Measurements from ENCODE around the gene CD70.
"Not testable (repeated sequence)": the region's sequence is repeated elsewhere in the genome, so short reads cannot be mapped to it uniquely, and the experiment has no call there.

DNA sequence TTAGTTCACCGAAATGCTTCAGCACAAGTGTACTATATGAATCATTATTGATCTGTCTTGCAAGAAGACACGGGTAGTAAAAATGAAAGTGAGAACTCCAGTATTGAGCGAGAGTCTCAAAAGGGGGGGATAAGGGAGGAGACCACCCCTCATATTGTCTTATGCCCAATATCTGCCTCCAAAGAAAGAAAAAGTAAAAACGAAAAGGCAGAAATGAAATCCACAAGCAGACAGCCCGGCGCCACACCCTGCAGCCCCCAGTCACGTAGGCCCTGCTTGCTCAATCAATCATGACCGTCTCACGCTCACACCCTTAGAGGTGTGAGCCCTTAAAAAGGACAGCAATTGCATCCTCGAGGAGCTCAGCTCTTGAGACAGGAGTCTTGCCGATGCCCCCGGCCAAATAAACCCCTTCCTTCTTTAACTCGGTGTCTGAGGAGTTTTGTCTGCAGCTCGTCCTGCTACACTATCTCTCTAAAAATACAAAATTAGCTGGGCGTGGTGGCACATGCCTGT lies 10.6 kb upstream of the CD70 start:
- TF ChIP-seq, protein P1, sequence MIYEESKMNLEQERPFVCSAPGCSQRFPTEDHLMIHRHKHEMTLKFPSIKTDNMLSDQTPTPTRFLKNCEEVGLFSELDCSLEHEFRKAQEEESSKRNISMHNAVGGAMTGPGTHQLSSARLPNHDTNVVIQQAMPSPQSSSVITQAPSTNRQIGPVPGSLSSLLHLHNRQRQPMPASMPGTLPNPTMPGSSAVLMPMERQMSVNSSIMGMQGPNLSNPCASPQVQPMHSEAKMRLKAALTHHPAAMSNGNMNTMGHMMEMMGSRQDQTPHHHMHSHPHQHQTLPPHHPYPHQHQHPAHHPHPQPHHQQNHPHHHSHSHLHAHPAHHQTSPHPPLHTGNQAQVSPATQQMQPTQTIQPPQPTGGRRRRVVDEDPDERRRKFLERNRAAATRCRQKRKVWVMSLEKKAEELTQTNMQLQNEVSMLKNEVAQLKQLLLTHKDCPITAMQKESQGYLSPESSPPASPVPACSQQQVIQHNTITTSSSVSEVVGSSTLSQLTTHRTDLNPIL (CRISPR knock-in tag; IDR thresholded peaks at IDR 0.05; ENCODE audit: low read depth): not testable (repeated sequence)
- not testable (repeated sequence) for TF ChIP-seq GLIS3, ZFP30, CSDC2, ESRRG, ZNF8, ZFP3 (CRISPR knock-in tag; IDR thresholded peaks at IDR 0.05)
- TF ChIP-seq, protein P2, sequence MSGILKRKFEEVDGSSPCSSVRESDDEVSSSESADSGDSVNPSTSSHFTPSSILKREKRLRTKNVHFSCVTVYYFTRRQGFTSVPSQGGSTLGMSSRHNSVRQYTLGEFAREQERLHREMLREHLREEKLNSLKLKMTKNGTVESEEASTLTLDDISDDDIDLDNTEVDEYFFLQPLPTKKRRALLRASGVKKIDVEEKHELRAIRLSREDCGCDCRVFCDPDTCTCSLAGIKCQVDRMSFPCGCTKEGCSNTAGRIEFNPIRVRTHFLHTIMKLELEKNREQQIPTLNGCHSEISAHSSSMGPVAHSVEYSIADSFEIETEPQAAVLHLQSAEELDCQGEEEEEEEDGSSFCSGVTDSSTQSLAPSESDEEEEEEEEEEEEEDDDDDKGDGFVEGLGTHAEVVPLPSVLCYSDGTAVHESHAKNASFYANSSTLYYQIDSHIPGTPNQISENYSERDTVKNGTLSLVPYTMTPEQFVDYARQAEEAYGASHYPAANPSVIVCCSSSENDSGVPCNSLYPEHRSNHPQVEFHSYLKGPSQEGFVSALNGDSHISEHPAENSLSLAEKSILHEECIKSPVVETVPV (CRISPR knock-in tag; IDR thresholded peaks at IDR 0.05): not testable (repeated sequence)

Data from SK-N-SH treated with all-trans-retinoic acid at 6 μM for 48 hours (cell line).